Measurements from ENCODE around the gene INIP.

GRCh38 chr9:112705768-112706427 lies 12.0 kb downstream of the INIP start:
- TF ChIP-seq CTCF (IDR thresholded peaks at IDR 0.05; ENCODE audit: low read depth, low read length, poor library complexity, severe bottlenecking) (no peak), EZH2phosphoT487 (IDR thresholded peaks at IDR 0.05; ENCODE audit: borderline replicate concordance, low read length) (no peak)

Data from DOHH2 (cell line).